GM10248 (cell line): ENCODE measurements around the gene DSG4.

Experiments used
- CTCF ChIA-PET: fragments of 300-600 bp; sonication (Branson Sonifier 250); formaldehyde crosslinking; extraction: SDS; loops from one replicate; lab custom pipeline; 2021; ENCODE audit warnings: antibody characterized with exemption; lab: Yijun Ruan, JAX
- POLR2A ChIA-PET: fragments of 350-650 bp; sonication (Branson Sonifier 250); formaldehyde crosslinking; extraction: SDS; loops from one replicate; lab custom pipeline; 2020; ENCODE audit warnings: antibody characterized with exemption; lab: Yijun Ruan, JAX
- DNase-seq: peaks from one replicate; pipeline ENCODE4 v3.0.0; 2012; ENCODE audit errors: extremely low spot score
- TF ChIP-seq, protein P1 (sequence below): IDR thresholded peaks from 2 replicates; pipeline ENCODE4 v1.5.1; 2012; ENCODE audit warnings: mild to moderate bottlenecking, low read depth; ENCODE audit errors: extremely low read depth, missing control alignments, control extremely low read depth

DSG4 gene

DNA sequence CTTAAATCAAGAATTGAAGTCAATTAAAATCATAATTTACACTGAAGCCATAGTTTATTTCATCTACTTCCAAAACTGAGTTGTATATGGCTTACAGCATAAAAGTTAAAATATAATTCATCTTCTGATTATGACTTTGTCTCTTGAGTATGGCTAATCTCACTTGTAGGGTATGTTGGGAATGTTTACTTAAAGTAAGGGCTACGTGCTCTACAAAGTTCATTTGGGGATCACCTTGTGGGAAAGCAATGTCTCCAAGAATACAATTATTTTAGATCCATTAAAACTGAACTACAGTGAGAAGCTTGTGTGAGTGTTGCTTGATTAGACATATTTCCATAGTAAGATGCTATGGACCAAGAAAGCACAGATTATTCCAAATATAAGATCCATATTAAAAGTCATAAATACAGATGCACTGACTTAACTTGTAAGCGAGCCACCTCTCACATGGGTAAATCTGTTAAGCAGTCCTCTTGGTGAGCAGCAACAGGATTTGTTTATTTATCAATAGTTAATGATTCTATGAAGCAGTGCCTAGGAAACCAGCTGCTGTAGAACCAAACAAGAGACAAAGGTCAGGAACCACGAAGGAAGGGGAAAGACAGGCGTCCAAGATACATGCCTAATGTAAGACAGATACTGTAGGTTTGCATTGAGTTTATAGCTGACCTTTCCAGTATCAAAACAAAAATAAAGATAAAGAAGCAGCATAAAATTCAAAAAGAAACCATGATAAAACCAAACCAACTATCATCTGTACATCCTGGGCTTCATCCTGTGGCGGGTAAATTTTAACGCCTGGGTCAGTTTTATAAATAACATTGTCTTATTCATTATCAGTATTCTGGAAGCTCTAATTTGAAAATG lies 24.8 kb downstream of the DSG4 start:
- ChIA-PET POLR2A (no interaction called here), CTCF (interaction anchor here (0.8 to 4.3 kb wide), 4 partner anchors 9 to 23 kb away, joined by 4 to 21 read pairs (median 6); no protein-coding TSS in a partner anchor)
- no peak for DNase-seq
- TF ChIP-seq, protein P1, sequence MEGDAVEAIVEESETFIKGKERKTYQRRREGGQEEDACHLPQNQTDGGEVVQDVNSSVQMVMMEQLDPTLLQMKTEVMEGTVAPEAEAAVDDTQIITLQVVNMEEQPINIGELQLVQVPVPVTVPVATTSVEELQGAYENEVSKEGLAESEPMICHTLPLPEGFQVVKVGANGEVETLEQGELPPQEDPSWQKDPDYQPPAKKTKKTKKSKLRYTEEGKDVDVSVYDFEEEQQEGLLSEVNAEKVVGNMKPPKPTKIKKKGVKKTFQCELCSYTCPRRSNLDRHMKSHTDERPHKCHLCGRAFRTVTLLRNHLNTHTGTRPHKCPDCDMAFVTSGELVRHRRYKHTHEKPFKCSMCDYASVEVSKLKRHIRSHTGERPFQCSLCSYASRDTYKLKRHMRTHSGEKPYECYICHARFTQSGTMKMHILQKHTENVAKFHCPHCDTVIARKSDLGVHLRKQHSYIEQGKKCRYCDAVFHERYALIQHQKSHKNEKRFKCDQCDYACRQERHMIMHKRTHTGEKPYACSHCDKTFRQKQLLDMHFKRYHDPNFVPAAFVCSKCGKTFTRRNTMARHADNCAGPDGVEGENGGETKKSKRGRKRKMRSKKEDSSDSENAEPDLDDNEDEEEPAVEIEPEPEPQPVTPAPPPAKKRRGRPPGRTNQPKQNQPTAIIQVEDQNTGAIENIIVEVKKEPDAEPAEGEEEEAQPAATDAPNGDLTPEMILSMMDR: no peak

DNA sequence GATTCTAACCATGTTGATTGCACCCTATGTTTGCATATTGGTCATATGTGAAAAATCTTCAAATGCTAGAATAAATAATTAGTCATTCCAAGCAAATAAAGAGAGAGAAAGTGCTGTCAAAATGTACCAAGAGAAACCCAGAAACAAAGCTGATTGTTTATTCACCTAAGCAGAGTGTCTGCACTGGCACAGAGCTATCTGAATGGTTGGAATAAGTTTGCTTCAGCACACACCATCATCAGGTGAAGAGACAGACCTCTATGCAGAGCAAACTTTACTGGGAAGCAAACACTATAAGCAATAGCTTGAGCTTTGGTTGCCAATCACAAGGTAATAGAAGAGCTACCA lies 25.4 kb downstream of the DSG4 start:
- POLR2A ChIA-PET: no interaction called here
- TF ChIP-seq, protein P1: no peak
- CTCF ChIA-PET: interaction anchor here (0.8 to 4.3 kb wide), 5 partner anchors 8 to 25 kb away, joined by 4 to 21 read pairs (median 5); no protein-coding TSS in a partner anchor
- no peak for DNase-seq

DNA sequence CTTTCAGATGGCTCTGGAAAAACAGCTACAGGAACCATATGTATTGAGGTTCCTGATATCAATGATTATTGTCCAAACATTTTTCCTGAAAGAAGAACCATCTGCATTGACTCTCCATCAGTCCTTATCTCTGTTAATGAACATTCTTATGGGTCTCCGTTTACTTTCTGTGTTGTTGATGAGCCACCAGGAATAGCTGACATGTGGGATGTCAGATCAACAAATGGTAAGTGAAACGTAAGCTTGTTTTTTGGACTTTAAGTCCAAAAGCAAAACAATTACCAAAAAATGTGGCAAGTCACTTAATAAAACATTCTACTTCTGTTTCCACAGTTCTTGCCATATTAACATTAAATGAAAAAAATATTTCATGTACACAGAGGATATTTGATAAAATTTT lies 26.8 kb downstream of the DSG4 start:
- ChIA-PET CTCF (interaction anchor here (1.6 to 4.3 kb wide), 2 partner anchors 21 to 24 kb away, joined by 4 to 21 read pairs; no protein-coding TSS in a partner anchor), POLR2A (no interaction called here)
- TF ChIP-seq, protein P1: no peak
- DNase-seq: no peak

DNA sequence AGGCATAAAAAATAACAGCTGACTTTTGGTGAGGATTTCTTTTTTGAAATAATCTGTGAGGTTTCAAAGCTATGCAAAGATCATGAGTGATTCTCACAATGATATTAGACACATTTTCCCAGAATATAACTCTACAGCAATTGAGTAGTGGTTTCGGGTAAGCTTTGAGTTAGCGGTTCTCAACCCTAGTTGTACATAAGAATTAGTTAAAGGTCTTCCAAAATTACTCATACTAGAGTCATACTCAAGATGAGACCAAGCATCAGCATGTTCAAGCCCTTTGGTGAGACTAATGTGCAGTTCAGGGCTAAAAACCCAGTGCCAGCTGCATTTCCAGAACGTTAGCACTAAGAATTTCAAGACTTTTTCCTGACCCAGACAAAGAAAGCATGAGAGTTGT lies 31.1 kb downstream of the DSG4 start:
- TF ChIP-seq, protein P1: no peak
- ChIA-PET CTCF (interaction anchor here (1.4 to 2.1 kb wide), 4 partner anchors 10 to 129 kb away, joined by 3 to 6 read pairs (median 4); no protein-coding TSS in a partner anchor), POLR2A (no interaction called here)
- no peak for DNase-seq

DNA sequence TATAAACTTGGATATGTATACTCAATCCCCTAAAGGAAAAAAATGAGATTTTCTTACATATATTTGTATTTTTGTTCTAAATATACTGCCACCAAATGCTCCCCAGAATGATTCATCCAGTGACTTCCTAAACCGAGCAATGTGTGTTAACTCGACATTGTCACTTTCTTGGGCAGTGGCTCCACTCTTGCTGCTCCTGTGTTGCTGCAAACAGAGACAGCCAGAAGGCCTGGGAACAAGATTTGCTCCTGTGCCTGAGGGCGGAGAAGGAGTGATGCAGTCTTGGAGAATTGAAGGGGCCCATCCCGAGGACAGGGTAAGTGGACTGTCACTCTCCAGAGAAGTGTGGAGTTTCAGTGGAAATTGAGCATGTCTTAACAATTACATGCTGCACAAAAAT lies 32.7 kb downstream of the DSG4 start:
- TF ChIP-seq, protein P1: no peak
- DNase-seq: no peak
- POLR2A ChIA-PET: no interaction called here
- CTCF ChIA-PET: interaction anchor here (2.9 kb wide), 1 partner anchor 14 kb away, joined by 18 read pairs; no protein-coding TSS in a partner anchor

DNA sequence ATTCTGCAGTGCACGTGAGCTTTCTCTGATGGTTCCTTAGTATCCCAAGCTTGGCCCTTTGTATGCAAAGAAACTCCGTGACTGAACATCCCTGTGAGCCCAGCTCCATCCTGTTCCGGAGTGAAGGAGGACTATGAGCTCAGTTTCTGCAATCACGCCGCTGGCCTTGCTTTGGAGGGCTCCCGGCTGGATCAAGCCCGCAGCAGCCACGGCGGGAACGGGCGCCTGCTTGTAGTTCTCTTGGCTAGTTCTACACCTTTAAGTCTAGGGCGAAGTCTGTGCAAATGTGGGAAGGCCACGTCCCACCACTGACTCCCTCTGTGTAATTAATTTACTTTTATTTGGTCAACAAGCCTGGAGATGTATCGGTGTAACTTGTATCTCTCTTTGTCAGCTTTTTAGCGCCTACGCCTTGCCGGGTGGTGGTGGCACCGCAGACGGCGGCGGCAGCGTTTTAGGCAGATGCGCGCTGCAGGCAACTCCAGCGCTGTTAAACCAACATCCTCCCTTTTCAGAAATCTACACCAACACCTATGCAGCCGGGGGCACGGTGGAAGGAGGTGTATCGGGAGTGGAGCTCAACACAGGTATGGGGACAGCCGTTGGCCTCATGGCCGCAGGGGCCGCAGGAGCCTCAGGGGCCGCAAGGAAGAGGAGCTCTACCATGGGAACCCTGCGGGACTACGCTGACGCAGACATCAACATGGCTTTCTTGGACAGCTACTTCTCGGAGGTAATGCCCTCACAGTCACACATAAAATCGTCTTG lies 34.3 kb downstream of the DSG4 start:
- DNase-seq: no peak
- CTCF ChIA-PET: interaction anchor here (1.1 to 2.9 kb wide), 4 partner anchors 9 to 142 kb away, joined by 3 to 18 read pairs (median 4); no protein-coding TSS in a partner anchor
- TF ChIP-seq, protein P1: no peak
- POLR2A ChIA-PET: no interaction called here
